Measurements from ENCODE around the gene ALG3.

GRCh38 chr3:184275381-184275701 lies 26.6 kb upstream of the ALG3 start:
- TF ChIP-seq BHLHE40 (IDR thresholded peaks at IDR 0.05; ENCODE audit: borderline replicate concordance) (no peak), ARNT (IDR thresholded peaks at IDR 0.05) (no peak), FOXA1 (IDR thresholded peaks at IDR 0.05) (no peak), FOXM1 (IDR thresholded peaks at IDR 0.05; ENCODE audit: borderline replicate concordance) (no peak), SP1 (IDR thresholded peaks at IDR 0.05) (no peak), ELF4 (IDR thresholded peaks at IDR 0.05) (no peak), CTBP1 (IDR thresholded peaks at IDR 0.05; ENCODE audit: borderline replicate concordance) (no peak), L3MBTL2 (conservative IDR thresholded peaks at IDR 0.05) (no peak), SUZ12 (IDR thresholded peaks at IDR 0.05) (no peak), TARDBP (IDR thresholded peaks at IDR 0.05) (no peak), HDGF (IDR thresholded peaks at IDR 0.05; ENCODE audit: borderline replicate concordance) (no peak), NFRKB (IDR thresholded peaks at IDR 0.05) (no peak), ZNF384 (IDR thresholded peaks at IDR 0.05) (no peak), PKNOX1 (IDR thresholded peaks at IDR 0.05) (no peak)

Measured in HEK293T (cell line).